GM20000 (cell line): ENCODE measurements around the gene OR2J3.
"Not testable (repeated sequence)": the region's sequence is repeated elsewhere in the genome, so short reads cannot be mapped to it uniquely, and the experiment has no call there.

Source experiments
- DNase-seq: peaks from one replicate; pipeline ENCODE4 v3.0.0; 2012; ENCODE audit warnings: low spot score
- TF ChIP-seq, protein P1 (sequence below): IDR thresholded peaks from 2 replicates; pipeline ENCODE4 v1.5.1; 2012; ENCODE audit warnings: mild to moderate bottlenecking, control low read depth; ENCODE audit errors: extremely low read depth, missing control alignments

The OR2J3 gene

DNA sequence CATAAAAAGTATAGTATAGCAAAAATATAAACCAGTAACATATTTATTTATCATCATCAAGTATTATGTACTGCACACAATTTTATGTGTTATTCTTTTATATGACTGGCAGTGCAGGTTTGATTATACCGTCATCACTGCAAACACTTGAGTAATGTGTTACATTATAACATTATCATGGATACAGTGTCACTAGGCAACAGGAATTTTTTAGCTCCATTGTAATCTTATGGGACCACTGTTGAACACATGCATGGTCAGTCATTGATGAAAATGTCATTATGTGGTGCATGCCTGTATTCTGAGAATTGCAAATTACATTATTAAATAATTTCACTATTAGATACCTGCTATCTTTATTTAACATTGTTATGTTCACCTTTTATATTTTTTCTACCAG lies 33.7 kb downstream of the OR2J3 start:
- DNase-seq = no peak
- TF ChIP-seq, protein P1, sequence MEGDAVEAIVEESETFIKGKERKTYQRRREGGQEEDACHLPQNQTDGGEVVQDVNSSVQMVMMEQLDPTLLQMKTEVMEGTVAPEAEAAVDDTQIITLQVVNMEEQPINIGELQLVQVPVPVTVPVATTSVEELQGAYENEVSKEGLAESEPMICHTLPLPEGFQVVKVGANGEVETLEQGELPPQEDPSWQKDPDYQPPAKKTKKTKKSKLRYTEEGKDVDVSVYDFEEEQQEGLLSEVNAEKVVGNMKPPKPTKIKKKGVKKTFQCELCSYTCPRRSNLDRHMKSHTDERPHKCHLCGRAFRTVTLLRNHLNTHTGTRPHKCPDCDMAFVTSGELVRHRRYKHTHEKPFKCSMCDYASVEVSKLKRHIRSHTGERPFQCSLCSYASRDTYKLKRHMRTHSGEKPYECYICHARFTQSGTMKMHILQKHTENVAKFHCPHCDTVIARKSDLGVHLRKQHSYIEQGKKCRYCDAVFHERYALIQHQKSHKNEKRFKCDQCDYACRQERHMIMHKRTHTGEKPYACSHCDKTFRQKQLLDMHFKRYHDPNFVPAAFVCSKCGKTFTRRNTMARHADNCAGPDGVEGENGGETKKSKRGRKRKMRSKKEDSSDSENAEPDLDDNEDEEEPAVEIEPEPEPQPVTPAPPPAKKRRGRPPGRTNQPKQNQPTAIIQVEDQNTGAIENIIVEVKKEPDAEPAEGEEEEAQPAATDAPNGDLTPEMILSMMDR = no peak

DNA sequence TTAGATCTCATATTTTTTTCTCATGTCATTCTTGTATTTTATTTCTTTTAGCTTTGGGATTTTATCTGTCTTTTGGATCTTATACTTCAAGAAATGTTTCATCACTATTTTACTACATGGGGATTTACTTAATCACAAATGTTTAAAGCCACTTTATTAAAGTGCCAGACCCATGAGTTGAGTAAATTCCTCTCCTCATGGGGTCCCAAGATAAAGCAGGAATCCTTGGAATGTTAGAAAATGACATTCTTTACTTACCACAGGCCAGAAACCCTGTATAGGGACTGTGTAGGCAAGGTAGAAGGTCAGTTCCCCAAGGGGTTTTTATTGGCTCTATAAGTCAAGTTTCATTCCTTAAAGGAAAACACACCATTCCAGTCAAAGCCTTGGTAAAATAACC lies 34.5 kb downstream of the OR2J3 start:
- TF ChIP-seq, protein P1 = no peak
- no peak for DNase-seq

DNA sequence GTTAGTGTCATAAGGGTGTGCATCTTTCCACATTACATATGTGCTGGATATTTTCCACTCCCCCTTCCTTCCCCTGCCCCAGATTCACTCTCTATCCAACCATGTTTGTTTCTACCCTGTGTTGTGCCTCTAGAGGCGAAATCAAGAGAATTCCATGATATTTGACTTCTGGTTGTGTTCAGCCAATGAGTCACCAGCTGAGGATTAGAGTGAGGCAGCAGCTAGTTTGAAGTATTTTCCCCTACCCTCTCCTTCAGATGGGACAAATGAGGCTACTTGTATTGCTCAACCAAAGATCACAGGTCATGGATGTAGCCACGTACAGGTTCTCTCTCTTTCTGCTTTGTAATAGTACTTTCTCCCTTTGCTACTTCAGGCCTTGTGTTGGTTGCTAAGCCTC lies 38.3 kb downstream of the OR2J3 start:
- TF ChIP-seq, protein P1 = no peak
- no peak for DNase-seq

DNA sequence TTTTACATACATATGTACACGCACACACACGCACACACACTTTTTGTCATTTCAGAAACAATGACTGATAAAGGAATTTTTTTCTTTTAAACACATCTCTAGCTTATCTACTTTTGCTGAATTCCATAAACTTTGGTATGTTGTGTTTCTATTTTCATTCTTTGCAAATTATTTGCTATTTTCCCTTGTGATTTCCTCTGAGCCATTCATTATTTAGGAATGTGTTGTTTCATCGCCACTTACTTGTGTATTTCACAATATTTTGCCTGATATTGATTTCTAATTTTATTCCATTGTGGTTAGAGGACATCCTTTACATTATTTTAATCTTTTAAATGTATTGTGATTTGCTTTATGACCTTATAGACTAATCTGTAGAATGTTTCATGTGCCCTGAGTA lies 39.2 kb downstream of the OR2J3 start:
- TF ChIP-seq, protein P1 = no peak
- no peak for DNase-seq

DNA sequence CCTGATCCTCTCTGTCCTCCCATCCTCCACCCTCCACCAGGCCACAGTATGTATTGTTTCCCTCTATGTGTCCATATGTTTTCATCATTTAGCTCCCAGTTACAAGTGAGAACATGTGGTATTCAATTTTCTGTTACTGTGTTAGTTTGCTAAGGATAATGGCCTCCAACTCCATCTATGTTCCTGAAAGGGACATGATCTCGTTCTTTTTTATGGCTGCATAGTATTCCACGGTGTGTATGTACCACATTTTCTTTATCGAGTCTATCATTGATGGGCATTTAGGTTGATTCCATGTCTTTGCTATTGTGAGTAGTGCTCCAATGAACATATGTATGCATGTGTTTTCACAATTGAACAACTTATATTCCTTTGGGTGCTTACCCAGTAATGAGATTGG lies 41.6 kb downstream of the OR2J3 start:
- not testable (repeated sequence) for DNase-seq

DNA sequence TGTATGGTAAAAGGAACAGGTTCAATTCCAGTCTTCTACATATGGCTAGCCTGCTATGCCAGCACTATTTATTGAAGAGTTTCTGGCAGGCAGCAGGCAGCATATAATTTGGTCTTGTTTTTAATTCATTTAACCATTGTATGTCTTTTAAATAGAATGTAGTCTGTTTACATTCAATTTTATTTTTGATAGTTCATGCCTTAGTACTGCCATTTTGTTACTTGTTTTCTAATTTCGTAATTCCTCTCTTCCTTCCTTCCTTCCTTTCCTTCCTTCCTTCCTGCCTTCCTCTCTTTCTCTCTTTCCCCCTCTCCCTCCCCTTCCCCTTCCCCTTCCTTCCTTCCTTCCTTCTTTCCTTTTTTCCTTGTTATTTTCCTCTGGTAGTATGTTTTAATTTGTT lies 45.2 kb downstream of the OR2J3 start:
- DNase-seq = no peak
- TF ChIP-seq, protein P1 = no peak

DNA sequence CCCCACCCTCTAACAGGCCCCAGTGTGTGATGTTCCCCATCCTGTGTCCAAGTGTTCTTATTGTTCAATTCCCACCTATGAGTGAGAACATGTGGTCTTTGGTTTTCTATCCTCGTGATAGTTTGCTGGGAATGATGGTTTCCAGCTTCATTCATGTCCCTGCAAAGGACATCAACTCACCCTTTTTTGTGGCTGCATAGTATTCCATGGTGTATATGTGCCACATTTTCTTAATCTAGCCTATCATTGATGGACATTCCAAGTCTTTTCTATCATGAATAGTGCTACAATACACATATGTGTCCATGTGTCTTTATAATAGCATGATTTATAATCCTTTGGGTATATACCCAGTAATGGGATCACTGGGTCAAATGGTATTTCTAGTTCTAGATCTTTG lies 47.3 kb downstream of the OR2J3 start:
- DNase-seq = not testable (repeated sequence)

DNA sequence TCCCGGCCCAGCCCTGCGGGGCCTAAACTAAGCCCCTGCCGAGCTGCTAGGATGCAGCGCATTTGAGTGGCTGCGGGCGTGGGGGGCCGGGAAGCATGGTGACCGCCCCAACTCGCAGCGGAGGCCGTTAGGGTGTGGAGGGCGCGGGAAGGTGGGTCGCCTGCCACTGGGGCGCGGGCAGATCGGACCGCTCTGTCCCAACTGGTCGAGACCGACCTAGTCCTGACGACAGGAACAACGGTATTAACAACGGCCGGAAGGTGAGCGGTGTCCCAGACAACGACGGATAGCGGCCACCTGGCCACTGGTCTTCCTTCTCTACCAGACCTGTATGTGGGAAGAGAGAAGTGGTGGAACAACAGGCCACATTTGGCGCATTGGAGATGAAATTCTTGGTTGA lies 52.1 kb downstream of the OR2J3 start:
- not testable (repeated sequence) for DNase-seq
